H9 (cell line): Measurements from ENCODE around the gene IZUMO4. TPM values are rescaled to one million over a fixed set of nuclear protein-coding genes. Genes with fewer than 3 reads are reported as not detected.

Experiments
- DNase-seq: peaks from one replicate; pipeline ENCODE4 v3.0.0-alpha.2; 2017
- H2AFZ ChIP-seq: one replicate; pipeline ENCODE4 v1.6.1; 2013; ENCODE audit warnings: mild to moderate bottlenecking, low read length, control low read depth, moderate library complexity
- H2AK5ac ChIP-seq: 2 replicates; pipeline ENCODE4 v1.6.1; 2013; ENCODE audit warnings: low read length, control low read depth, mixed read lengths; ENCODE audit not compliant: insufficient read length
- H2BK120ac ChIP-seq: one replicate; pipeline ENCODE4 v1.6.1; 2013; ENCODE audit warnings: low read depth, mild to moderate bottlenecking, low read length, control low read depth, inconsistent platforms; ENCODE audit not compliant: poor library complexity, severe bottlenecking
- H2BK12ac ChIP-seq: 2 replicates; pipeline ENCODE4 v1.6.1; 2013; ENCODE audit warnings: low read length, control low read depth, mixed read lengths, low read depth; ENCODE audit not compliant: insufficient read length
- H2BK15ac ChIP-seq: 2 replicates; pipeline ENCODE4 v1.6.1; 2013; ENCODE audit warnings: low read depth, low read length, control low read depth
- H2BK20ac ChIP-seq: one replicate; pipeline ENCODE4 v1.6.1; 2013; ENCODE audit warnings: low read depth, mild to moderate bottlenecking, low read length, control low read depth, inconsistent platforms; ENCODE audit not compliant: poor library complexity, severe bottlenecking
- H2BK5ac ChIP-seq: 2 replicates; pipeline ENCODE4 v1.6.1; 2013; ENCODE audit warnings: low read length, control low read depth, mixed read lengths; ENCODE audit not compliant: insufficient read length
- H3K14ac ChIP-seq: 2 replicates; pipeline ENCODE4 v1.6.1; 2013; ENCODE audit warnings: low read length, control low read depth; ENCODE audit not compliant: insufficient read depth
- H3K18ac ChIP-seq: 2 replicates; pipeline ENCODE4 v1.6.1; 2013; ENCODE audit warnings: low read depth, mild to moderate bottlenecking, mixed read lengths, low read length, control low read depth; ENCODE audit not compliant: insufficient read length
- H3K23ac ChIP-seq: 2 replicates; pipeline ENCODE4 v1.6.1; 2013; ENCODE audit warnings: low read length, control low read depth, mixed read lengths, low read depth; ENCODE audit not compliant: insufficient read length
- H3K23me2 ChIP-seq: 2 replicates; pipeline ENCODE4 v1.6.1; 2013; ENCODE audit warnings: low read depth, mild to moderate bottlenecking, mixed read lengths, low read length, control low read depth; ENCODE audit not compliant: insufficient read length, poor library complexity, severe bottlenecking
- H3K27ac ChIP-seq: 2 replicates; pipeline ENCODE4 v1.5.1; 2013; ENCODE audit warnings: low read length, control low read depth, mixed read lengths, low read depth; ENCODE audit not compliant: insufficient read length
- H3K27me3 ChIP-seq: 2 replicates; pipeline ENCODE4 v1.6.1; 2013; ENCODE audit warnings: low read length, control low read depth, inconsistent platforms; ENCODE audit not compliant: insufficient read depth
- H3K4ac ChIP-seq: 2 replicates; pipeline ENCODE4 v1.6.1; 2013; ENCODE audit warnings: low read depth, mild to moderate bottlenecking, control low read depth, inconsistent platforms, low read length, moderate library complexity
- H3K4me1 ChIP-seq: 2 replicates; pipeline ENCODE4 v1.6.1; 2013; ENCODE audit warnings: low read length, control low read depth, inconsistent platforms; ENCODE audit not compliant: insufficient read depth
- H3K4me2 ChIP-seq: 2 replicates; pipeline ENCODE4 v1.6.1; 2013; ENCODE audit warnings: low read length, control low read depth, mixed read lengths; ENCODE audit not compliant: insufficient read length, insufficient read depth
- H3K56ac ChIP-seq: 2 replicates; pipeline ENCODE4 v1.6.1; 2013; ENCODE audit warnings: low read depth, mild to moderate bottlenecking, mixed read lengths, low read length, control low read depth; ENCODE audit not compliant: insufficient read length
- H3K79me1 ChIP-seq: 2 replicates; pipeline ENCODE4 v1.6.1; 2013; ENCODE audit warnings: low read depth, mild to moderate bottlenecking, moderate library complexity, low read length, control low read depth, inconsistent platforms; ENCODE audit not compliant: insufficient read depth, poor library complexity, severe bottlenecking
- H3K79me2 ChIP-seq: 2 replicates; pipeline ENCODE4 v1.6.1; 2013; ENCODE audit warnings: low read length, control low read depth, inconsistent platforms; ENCODE audit not compliant: insufficient read depth
- H3K9ac ChIP-seq: 2 replicates; pipeline ENCODE4 v1.6.1; 2013; ENCODE audit warnings: low read length, control low read depth, mixed read lengths; ENCODE audit not compliant: insufficient read length; ENCODE audit errors: extremely low read depth
- H3K9me3 ChIP-seq: one replicate; pipeline ENCODE4 v1.6.1; 2013; ENCODE audit warnings: low read depth, low read length, inconsistent platforms; ENCODE audit not compliant: control insufficient read depth
- H3T11ph ChIP-seq: one replicate; pipeline ENCODE4 v1.6.1; 2013; ENCODE audit warnings: mild to moderate bottlenecking, low read length, control low read depth, inconsistent platforms
- H4K20me1 ChIP-seq: one replicate; pipeline ENCODE4 v1.6.1; 2013; ENCODE audit not compliant: control insufficient read depth, insufficient read length, insufficient read depth
- H4K5ac ChIP-seq: 2 replicates; pipeline ENCODE4 v1.6.1; 2013; ENCODE audit warnings: low read depth, mild to moderate bottlenecking, mixed read lengths, low read length, control low read depth; ENCODE audit not compliant: insufficient read length
- H4K8ac ChIP-seq: replicated peaks from 2 replicates; pipeline ENCODE4 v1.6.1; 2013; ENCODE audit warnings: low read length, control low read depth, mixed read lengths, low read depth; ENCODE audit not compliant: insufficient read length
- H4K91ac ChIP-seq: 2 replicates; pipeline ENCODE4 v1.6.1; 2013; ENCODE audit warnings: low read depth, mild to moderate bottlenecking, moderate library complexity, mixed read lengths, low read length, control low read depth; ENCODE audit not compliant: insufficient read length
- H3K27ac Mint-ChIP-seq, 3 experiments: 2 replicates in 2 of 3; 3 replicates in 1 of 3; pipeline ENCODE4 v1.8.0; 2020 to 2021; ENCODE audit warnings: mixed read lengths in 3 of 3, mild to moderate bottlenecking in 1 of 3, moderate library complexity in 1 of 3
- H3K27me3 Mint-ChIP-seq: 2 replicates; pipeline ENCODE4 v1.8.0; 2021; ENCODE audit warnings: low read depth, mild to moderate bottlenecking, moderate library complexity, mixed read lengths
- H3K36me3 Mint-ChIP-seq, 3 experiments: 2 replicates in 2 of 3; 3 replicates in 1 of 3; pipeline ENCODE4 v1.8.0; 2020 to 2021; ENCODE audit warnings: low read depth in 3 of 3, mixed read lengths in 3 of 3; ENCODE audit not compliant: insufficient read depth in 1 of 3
- H3K4me1 Mint-ChIP-seq, 2 experiments: 2 replicates each; pipeline ENCODE4 v1.8.0; 2020; ENCODE audit warnings: mixed read lengths in 2 of 2
- H3K4me3 Mint-ChIP-seq, 2 experiments: 2 replicates in 1 of 2; 3 replicates in 1 of 2; pipeline ENCODE4 v1.8.0; 2020 to 2021; ENCODE audit warnings: mild to moderate bottlenecking in 2 of 2, mixed read lengths in 2 of 2, moderate library complexity in 1 of 2
- H3K9me3 Mint-ChIP-seq, 2 experiments: 2 replicates in 1 of 2; 3 replicates in 1 of 2; pipeline ENCODE4 v1.8.0; 2020; ENCODE audit warnings: mild to moderate bottlenecking in 2 of 2, mixed read lengths in 2 of 2, moderate library complexity in 1 of 2
- CTCF ChIP-seq: fragments of 200-600 bp; sonication (generic); conservative IDR thresholded peaks from 3 replicates; pipeline ENCODE4 v1.8.0; 2021; ENCODE audit warnings: antibody characterized with exemption, mild to moderate bottlenecking
- WGBS: extraction: QIAGEN DNeasy Blood & Tissue Kit; methylation state at CpG from one replicate; pipeline ENCODE4 v1.1.7; 2013; ENCODE audit warnings: missing lambda C conversion rate, low lambda C conversion rate, mixed read lengths; ENCODE audit not compliant: insufficient read length; ENCODE audit errors: extremely low coverage; 5-methylcytosine and 5-hydroxymethylcytosine counted together
- total RNA-seq: library from RNA; stranded (reverse); gene quantifications from 2 replicates; pipeline ENCODE4 v1.2.1, GENCODE V29; 2021

IZUMO4 gene
- total RNA-seq, 1 experiment from 2014 or later, result 2.1 TPM

- DNase-seq, result no peak
- H4K91ac ChIP-seq, result no peak overlapping the region
- no peak overlapping the region for H2AFZ ChIP-seq
- no peak overlapping the region for H3K27ac ChIP-seq
- no peak overlapping the region for H2BK12ac ChIP-seq
- no peaks in the 10 kb centered on the region for H3K9me3 Mint-ChIP-seq
- H3K27me3 Mint-ChIP-seq, result no peaks in the 10 kb centered on the region
- no peak overlapping the region for H2AK5ac ChIP-seq
- 0 out of 4 replicates have a peak, but pooled peaks cover 0 to 2% of the 10 kb centered on the region in 2 experiments for H3K4me1 Mint-ChIP-seq
- H3K36me3 Mint-ChIP-seq, result peaks cover 16 to 58% (median 39%) of the 10 kb centered on the region in 3 experiments
- H3K9me3 ChIP-seq, result no peaks in the 10 kb centered on the region
- peaks cover 5% of the 10 kb centered on the region for H3K79me1 ChIP-seq
- no peak overlapping the region for H3K4ac ChIP-seq
- peak overlapping the region in 2 of 3 experiments; percentile 28 to 78; a peak in 2 of 7 replicates for H3K27ac Mint-ChIP-seq
- no peak overlapping the region for H3K56ac ChIP-seq
- TF ChIP-seq CTCF, result no peak
- no peak overlapping the region for H3K18ac ChIP-seq
- H3K4me3 Mint-ChIP-seq, result no peak overlapping the region
- H2BK120ac ChIP-seq, result no peak overlapping the region
- H2BK5ac ChIP-seq, result no peak overlapping the region
- no peaks in the 10 kb centered on the region for H3K27me3 ChIP-seq
- no peaks in the 10 kb centered on the region for H3K23me2 ChIP-seq
- H4K5ac ChIP-seq, result no peak overlapping the region
- no peak overlapping the region for H2BK15ac ChIP-seq
- peaks cover 19% of the 10 kb centered on the region; the same call in 1 of the 2 replicates for H3K79me2 ChIP-seq
- no peaks in the 10 kb centered on the region for H4K20me1 ChIP-seq
- no peak overlapping the region for H3K23ac ChIP-seq
- H3T11ph ChIP-seq, result no peak overlapping the region
- no peak overlapping the region for H3K14ac ChIP-seq
- H3K4me2 ChIP-seq, result no peak overlapping the region
- H3K9ac ChIP-seq, result no peak overlapping the region
- WGBS, result no CpG with 5 or more reads among the region's 23 CpGs
- H2BK20ac ChIP-seq, result no peak overlapping the region
- H4K8ac ChIP-seq, result no peak overlapping the region
- H3K4me1 ChIP-seq, result no peaks in the 10 kb centered on the region
Observed at GRCh38 chr19:2138061-2138728, 41.5 kb downstream of the IZUMO4 start.
